Urinary bladder (tissue), 4 donors: ENCODE measurements around the gene SAP30BP. TPM values are rescaled to one million over a fixed set of nuclear protein-coding genes. Genes with fewer than 3 reads are reported as not detected.

Experiments used
- DNase-seq: peaks from one replicate; pipeline ENCODE4 v3.0.0-alpha.2; 2015; ENCODE audit errors: extremely low spot score
- H3K27ac ChIP-seq: one replicate; pipeline ENCODE4 v1.5.1; 2013; ENCODE audit warnings: low read depth, mild to moderate bottlenecking, moderate library complexity
- H3K36me3 ChIP-seq: one replicate; pipeline ENCODE4 v1.6.1; 2013; ENCODE audit warnings: mild to moderate bottlenecking, moderate library complexity; ENCODE audit not compliant: insufficient read depth
- H3K4me1 ChIP-seq: one replicate; pipeline ENCODE4 v1.6.1; 2013; ENCODE audit warnings: mild to moderate bottlenecking, moderate library complexity; ENCODE audit not compliant: insufficient read depth
- H3K4me3 ChIP-seq: one replicate; pipeline ENCODE4 v1.5.1; 2013; ENCODE audit warnings: low read depth, low read length
- whole genome bisulfite sequencing: extraction: QIAGEN DNeasy Blood & Tissue Kit; methylation state at CpG from one replicate; pipeline ENCODE4 v1.1.7; 2013; 5-methylcytosine and 5-hydroxymethylcytosine counted together
- polyA plus RNA-seq: library from polyadenylated mRNA; stranded (reverse); fragments of 200-250 nt; gene quantifications from one replicate; pipeline ENCODE4 v1.2.3, GENCODE V29; 2013
- total RNA-seq: library from RNA; depleted of rRNA; stranded (reverse); fragments of >200 nt; gene quantifications from one replicate; pipeline ENCODE4 v1.2.3, GENCODE V29; 2014
- donor health status: healthy with polysubstance abuse.
- donor health status: healthy.

SAP30BP gene
- total and polyA plus RNA-seq, 2 donors: 37.7 to 87.0 TPM

- no peak overlapping the region for H3K27ac ChIP-seq
- WGBS: 86% methylated on average over 7 of the region's 7 CpGs
- no peaks in the 10 kb centered on the region for H3K4me1 ChIP-seq
- no peak overlapping the region for H3K4me3 ChIP-seq
- DNase-seq: no peak
- peaks cover 2% of the 10 kb centered on the region for H3K36me3 ChIP-seq
These were observed 20.1 kb upstream of the SAP30BP start for GRCh38 chr17:75647061-75647460.

DNA sequence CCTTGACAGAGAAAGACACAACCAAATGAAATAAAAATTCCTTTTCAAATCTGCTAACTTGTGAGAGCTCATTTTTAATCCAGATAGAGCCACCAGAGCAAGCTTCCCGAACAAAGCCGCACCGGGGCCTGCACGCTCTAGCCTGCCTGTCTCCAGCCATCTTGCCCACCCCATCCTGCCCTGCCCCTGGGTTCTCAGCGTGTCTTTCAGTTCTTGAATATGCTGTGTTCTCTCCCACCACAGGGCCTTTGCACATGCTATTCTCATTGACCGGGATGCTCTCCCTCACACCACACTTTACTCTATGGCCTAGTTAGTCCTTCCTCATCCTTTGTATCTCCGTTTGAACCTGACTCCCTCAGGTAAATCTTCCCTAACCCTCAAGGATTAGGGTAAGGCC, 19.2 kb upstream of the SAP30BP start:
- no peak for DNase-seq
- Histone ChIP-seq H3K4me3 (no peak overlapping the region), H3K4me1 (no peaks in the 10 kb centered on the region), H3K36me3 (peaks cover 2% of the 10 kb centered on the region), H3K27ac (no peak overlapping the region)
- WGBS: 97% methylated on average over 7 of the region's 7 CpGs

DNA sequence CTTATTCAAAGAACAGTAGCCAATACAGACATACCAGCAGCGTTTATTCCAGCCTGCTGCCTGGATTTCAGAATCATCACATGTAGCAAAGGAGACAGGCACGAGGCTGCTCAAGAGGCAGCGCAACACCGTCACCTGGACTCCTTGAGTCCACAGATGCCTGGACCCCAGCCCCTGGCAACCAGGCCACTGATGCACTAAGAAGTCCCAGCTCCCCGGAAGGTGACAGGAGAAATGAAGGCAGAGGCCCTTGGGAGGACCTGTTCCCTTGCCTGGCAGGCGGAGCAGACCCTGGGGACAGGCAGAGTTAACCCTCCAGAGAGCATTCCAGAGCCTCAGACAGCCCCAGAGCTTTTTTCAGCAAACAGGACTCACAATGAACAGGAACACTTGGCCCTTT, 17.5 kb upstream of the SAP30BP start:
- WGBS: 90% methylated on average over 6 of the region's 6 CpGs
- Histone ChIP-seq H3K27ac (no peak overlapping the region), H3K4me3 (no peak overlapping the region), H3K36me3 (peaks cover 2% of the 10 kb centered on the region), H3K4me1 (no peaks in the 10 kb centered on the region)
- DNase-seq: no peak

DNA sequence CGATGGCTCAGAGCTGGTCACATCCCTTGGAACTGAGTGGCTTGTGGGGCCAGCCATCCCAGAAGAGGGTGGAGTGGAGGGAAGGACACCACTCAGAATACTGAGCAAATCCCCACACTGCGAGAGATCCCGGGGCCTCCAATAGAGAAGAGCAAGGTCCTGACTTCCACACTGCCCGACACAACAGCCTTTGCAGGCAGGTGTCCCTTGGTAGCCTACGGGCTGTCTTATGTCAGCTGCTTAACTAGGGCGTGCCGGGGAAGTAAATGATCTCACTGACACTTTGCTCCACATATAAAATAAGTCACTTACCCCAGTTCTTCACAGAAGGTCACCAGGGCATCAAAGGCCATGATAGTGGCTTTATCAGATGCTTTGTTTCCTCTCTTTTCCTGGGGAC, 16.3 kb upstream of the SAP30BP start:
- Histone ChIP-seq H3K27ac (no peak overlapping the region), H3K4me1 (no peaks in the 10 kb centered on the region), H3K4me3 (no peak overlapping the region), H3K36me3 (peaks cover 2% of the 10 kb centered on the region)
- no peak for DNase-seq
- WGBS: 92% methylated on average over 7 of the region's 7 CpGs

- Histone ChIP-seq H3K36me3 (peaks cover 4% of the 10 kb centered on the region), H3K4me3 (no peak overlapping the region), H3K4me1 (no peaks in the 10 kb centered on the region), H3K27ac (no peak overlapping the region)
- no peak for DNase-seq
- WGBS: 95% methylated on average over 5 of the region's 5 CpGs
These were observed 14.8 kb upstream of the SAP30BP start for GRCh38 chr17:75652341-75652740.

- no peak for DNase-seq
- no peaks in the 10 kb centered on the region for H3K4me1 ChIP-seq
- H3K27ac ChIP-seq: no peak overlapping the region
- peaks cover 4% of the 10 kb centered on the region for H3K36me3 ChIP-seq
- H3K4me3 ChIP-seq: no peak overlapping the region
- WGBS: 60% methylated on average over 6 of the region's 6 CpGs
These were observed 14.1 kb upstream of the SAP30BP start for GRCh38 chr17:75652934-75653549.

DNA sequence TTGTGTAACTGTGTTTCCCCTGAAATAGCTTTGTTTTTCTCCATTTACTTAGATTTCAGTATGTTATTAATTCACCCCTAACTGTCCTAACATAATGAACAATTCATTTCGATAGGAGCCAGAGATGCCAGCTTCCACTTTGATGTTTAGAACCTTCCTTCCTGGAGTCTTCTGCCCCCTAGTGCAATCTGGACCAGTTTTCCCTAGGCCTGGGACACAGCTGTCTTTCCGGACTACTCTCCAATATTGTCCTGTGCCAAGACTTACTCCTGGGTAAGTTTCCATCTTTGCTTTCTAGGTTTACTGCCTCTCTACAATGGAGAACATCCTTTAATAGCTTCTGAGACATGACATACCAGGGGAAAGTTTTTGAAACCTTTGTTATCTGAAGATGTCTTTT, 13.0 kb upstream of the SAP30BP start:
- no peak overlapping the region for H3K4me3 ChIP-seq
- H3K36me3 ChIP-seq: peaks cover 4% of the 10 kb centered on the region
- H3K27ac ChIP-seq: no peak overlapping the region
- 53% methylated on average over 2 of the region's 2 CpGs for WGBS
- no peaks in the 10 kb centered on the region for H3K4me1 ChIP-seq
- DNase-seq: no peak

DNA sequence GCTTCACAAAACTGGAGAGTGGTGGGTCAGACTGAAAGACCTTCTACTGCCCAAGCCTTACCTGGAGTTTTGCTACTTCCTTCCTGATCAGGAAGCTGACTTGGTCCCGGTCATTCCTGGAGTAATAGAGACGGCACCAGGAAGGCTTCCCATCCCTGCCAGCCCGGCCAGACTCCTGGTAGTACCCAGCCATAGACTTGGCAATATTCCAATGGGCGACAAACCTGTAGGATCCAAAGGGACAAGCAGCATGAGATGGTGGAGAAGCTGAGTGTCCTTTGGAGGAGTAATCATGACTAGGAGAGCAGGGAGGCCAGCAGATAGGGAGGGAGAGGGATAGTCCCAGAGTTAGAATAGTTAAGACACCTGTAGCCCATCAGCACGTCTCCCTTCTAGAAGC, 8.9 kb upstream of the SAP30BP start:
- Histone ChIP-seq H3K4me3 (no peak overlapping the region), H3K4me1 (no peaks in the 10 kb centered on the region), H3K36me3 (peaks cover 5% of the 10 kb centered on the region), H3K27ac (no peak overlapping the region)
- 79% methylated on average over 5 of the region's 5 CpGs for WGBS
- no peak for DNase-seq

DNA sequence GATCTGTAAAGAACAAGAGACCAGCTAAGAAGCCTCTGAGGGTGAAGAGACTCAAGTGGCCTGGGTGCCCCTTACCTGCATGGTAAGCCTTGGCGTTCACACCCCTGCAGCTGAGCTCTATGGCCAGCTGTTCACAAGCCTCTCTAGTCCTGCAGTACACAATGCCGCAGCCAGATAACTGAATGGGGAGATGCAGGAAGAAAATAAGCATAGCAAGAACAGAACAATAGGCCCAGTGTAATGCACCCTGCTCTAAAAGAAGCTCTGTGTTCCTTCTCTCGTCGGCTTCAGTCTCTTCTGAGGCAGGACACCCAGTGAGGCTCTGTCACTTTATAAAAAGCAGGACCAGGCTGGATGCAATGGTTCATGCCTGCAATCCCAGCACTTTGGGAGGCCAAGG, 5.6 kb upstream of the SAP30BP start:
- peaks cover 5% of the 10 kb centered on the region for H3K36me3 ChIP-seq
- 88% methylated on average over 4 of the region's 4 CpGs for WGBS
- DNase-seq: no peak

GRCh38 chr17:75662511-75662910, 4.6 kb upstream of the SAP30BP start:
- no peak for DNase-seq
- no peaks in the 10 kb centered on the region for H3K4me1 ChIP-seq
- H3K27ac ChIP-seq: no peak overlapping the region
- peaks cover 2% of the 10 kb centered on the region for H3K36me3 ChIP-seq
- 93% methylated on average over 9 of the region's 9 CpGs for WGBS
- no peak overlapping the region for H3K4me3 ChIP-seq

More for the DNA sequence above, 5.6 kb upstream of the SAP30BP start:
- Histone ChIP-seq H3K4me1 (no peaks in the 10 kb centered on the region), H3K27ac (no peak overlapping the region), H3K4me3 (no peak overlapping the region)

- 80% methylated on average over 3 of the region's 3 CpGs for WGBS
- no peak overlapping the region for H3K4me3 ChIP-seq
- no peak for DNase-seq
- H3K36me3 ChIP-seq: peaks cover 2% of the 10 kb centered on the region
- no peaks in the 10 kb centered on the region for H3K4me1 ChIP-seq
- no peak overlapping the region for H3K27ac ChIP-seq
These were observed 3.0 kb upstream of the SAP30BP start for GRCh38 chr17:75664099-75664549.

GRCh38 chr17:75665981-75666380, 1.2 kb upstream of the SAP30BP start:
- no peak for DNase-seq
- Histone ChIP-seq H3K36me3 (no peaks in the 10 kb centered on the region), H3K4me1 (no peaks in the 10 kb centered on the region), H3K4me3 (no peak overlapping the region), H3K27ac (no peak overlapping the region)
- WGBS: 88% methylated on average over 10 of the region's 10 CpGs

DNA sequence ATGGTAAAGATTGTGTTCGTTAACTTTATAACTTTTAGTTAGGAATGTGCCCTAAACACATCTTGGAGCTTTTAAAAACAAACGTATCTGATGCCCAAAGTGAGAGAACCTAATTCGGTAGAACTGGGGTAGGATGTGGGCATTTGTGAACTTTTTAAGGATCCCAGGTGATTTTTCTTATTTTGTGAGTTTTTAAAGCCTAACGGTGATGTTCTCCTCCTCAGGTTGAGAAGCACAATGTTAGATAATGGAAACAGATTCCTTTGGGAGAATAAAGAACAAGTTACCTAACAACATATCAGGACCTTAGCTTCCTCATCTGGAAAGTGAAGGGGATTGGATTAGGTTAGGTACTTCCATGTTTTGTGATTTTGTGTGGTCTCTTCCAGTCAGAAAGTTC, 687 bp downstream of the SAP30BP start:
- H3K27ac ChIP-seq: peak overlapping the region; percentile 33
- no peak for DNase-seq
- no peaks in the 10 kb centered on the region for H3K4me1 ChIP-seq
- peak overlapping the region; percentile 61 for H3K4me3 ChIP-seq
- H3K36me3 ChIP-seq: no peaks in the 10 kb centered on the region
- 8% methylated on average over 4 of the region's 4 CpGs for WGBS

DNA sequence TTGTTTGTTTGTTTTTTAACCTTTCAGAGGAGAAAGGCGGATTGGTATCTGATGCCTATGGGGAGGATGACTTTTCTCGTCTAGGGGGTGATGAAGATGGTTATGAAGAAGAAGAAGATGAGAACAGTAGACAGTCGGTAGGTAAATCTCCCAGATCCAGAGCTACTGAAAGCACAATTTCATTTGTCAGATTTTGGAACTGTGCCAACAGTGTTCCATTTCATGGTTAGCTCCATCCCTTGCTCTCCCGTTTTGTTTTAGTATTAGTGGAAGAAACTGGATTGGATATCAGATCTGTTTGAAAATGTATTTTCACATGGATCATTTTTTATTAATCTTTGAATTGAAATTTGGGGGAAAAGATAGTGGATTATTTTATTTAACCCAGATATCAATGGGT, 1.4 kb downstream of the SAP30BP start:
- H3K4me1 ChIP-seq: no peaks in the 10 kb centered on the region
- H3K36me3 ChIP-seq: no peaks in the 10 kb centered on the region
- H3K4me3 ChIP-seq: no peak overlapping the region
- DNase-seq: no peak
- no peak overlapping the region for H3K27ac ChIP-seq
- WGBS: 73% methylated on average over 4 of the region's 4 CpGs

DNA sequence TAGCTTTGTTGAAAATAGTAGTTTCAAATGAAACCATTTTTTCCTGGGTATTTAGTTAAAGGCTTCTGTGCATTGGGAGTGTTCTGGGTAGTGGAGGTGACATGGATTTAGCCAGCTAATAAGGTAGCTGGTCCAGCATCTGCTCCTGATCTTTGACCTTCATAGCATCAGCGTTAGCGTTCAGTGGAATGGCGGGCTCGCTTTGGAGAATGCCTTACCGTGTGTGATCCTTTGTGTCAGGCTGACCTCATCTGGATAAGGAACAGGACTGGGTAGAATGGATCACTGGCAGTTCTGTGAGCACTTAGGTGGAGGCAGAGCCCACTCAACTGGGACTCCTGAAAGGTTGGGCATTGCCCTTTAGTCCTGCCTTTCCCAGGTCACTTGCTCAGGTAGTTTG, 3.7 kb downstream of the SAP30BP start:
- DNase-seq: no peak
- Histone ChIP-seq H3K4me1 (no peaks in the 10 kb centered on the region), H3K4me3 (no peak overlapping the region), H3K27ac (no peak overlapping the region), H3K36me3 (no peaks in the 10 kb centered on the region)
- 82% methylated on average over 5 of the region's 5 CpGs for WGBS
